Astrocyte (in vitro differentiated cells and primary cell): ENCODE data around the gene DHX40.

Experiments used
- EZH2 ChIP-seq: IDR thresholded peaks from 2 replicates; pipeline ENCODE4 v1.6.1; 2012; ENCODE audit warnings: mild to moderate bottlenecking, low read length, inconsistent platforms; ENCODE audit not compliant: insufficient read depth
- TF ChIP-seq, protein P1 (sequence below): IDR thresholded peaks from 2 replicates; pipeline ENCODE4 v1.5.1; 2011; ENCODE audit warnings: low read depth, mild to moderate bottlenecking, inconsistent platforms, low read length, moderate library complexity; ENCODE audit not compliant: insufficient read depth

DNA sequence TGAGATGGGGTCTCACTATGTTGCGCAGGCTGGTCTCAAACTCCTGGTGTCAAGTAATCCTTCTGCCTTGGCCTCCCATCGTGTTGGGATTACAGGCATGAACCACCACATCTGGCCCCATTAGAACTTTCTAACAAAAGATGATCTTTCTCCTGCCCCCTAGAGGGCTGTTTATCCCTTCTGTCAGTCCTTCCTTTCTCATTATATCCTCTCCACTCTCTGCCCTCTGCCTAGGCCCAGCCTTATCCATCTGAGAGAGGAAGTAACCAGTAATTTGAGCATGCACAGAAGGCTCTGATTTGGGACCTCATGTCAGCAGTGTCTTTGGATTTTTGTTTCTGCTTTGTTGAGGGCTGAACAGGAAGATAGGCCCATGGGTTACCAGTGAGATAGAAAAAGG, 4.4 kb upstream of the DHX40 start:
- TF ChIP-seq, protein P1, sequence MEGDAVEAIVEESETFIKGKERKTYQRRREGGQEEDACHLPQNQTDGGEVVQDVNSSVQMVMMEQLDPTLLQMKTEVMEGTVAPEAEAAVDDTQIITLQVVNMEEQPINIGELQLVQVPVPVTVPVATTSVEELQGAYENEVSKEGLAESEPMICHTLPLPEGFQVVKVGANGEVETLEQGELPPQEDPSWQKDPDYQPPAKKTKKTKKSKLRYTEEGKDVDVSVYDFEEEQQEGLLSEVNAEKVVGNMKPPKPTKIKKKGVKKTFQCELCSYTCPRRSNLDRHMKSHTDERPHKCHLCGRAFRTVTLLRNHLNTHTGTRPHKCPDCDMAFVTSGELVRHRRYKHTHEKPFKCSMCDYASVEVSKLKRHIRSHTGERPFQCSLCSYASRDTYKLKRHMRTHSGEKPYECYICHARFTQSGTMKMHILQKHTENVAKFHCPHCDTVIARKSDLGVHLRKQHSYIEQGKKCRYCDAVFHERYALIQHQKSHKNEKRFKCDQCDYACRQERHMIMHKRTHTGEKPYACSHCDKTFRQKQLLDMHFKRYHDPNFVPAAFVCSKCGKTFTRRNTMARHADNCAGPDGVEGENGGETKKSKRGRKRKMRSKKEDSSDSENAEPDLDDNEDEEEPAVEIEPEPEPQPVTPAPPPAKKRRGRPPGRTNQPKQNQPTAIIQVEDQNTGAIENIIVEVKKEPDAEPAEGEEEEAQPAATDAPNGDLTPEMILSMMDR, result peak; percentile 28
- TF ChIP-seq EZH2, result no peak
